ENCODE measurements around the gene HM13. TPM values are rescaled to one million over a fixed set of nuclear protein-coding genes. Genes with fewer than 3 reads are reported as not detected.

HM13 gene
- total and polyA plus RNA-seq, 2 of the 13 experiments (the other 11 are each of a cell fraction or from before 2014, with no cell fraction given): 118 to 243 TPM

- TF ChIP-seq, protein P1, sequence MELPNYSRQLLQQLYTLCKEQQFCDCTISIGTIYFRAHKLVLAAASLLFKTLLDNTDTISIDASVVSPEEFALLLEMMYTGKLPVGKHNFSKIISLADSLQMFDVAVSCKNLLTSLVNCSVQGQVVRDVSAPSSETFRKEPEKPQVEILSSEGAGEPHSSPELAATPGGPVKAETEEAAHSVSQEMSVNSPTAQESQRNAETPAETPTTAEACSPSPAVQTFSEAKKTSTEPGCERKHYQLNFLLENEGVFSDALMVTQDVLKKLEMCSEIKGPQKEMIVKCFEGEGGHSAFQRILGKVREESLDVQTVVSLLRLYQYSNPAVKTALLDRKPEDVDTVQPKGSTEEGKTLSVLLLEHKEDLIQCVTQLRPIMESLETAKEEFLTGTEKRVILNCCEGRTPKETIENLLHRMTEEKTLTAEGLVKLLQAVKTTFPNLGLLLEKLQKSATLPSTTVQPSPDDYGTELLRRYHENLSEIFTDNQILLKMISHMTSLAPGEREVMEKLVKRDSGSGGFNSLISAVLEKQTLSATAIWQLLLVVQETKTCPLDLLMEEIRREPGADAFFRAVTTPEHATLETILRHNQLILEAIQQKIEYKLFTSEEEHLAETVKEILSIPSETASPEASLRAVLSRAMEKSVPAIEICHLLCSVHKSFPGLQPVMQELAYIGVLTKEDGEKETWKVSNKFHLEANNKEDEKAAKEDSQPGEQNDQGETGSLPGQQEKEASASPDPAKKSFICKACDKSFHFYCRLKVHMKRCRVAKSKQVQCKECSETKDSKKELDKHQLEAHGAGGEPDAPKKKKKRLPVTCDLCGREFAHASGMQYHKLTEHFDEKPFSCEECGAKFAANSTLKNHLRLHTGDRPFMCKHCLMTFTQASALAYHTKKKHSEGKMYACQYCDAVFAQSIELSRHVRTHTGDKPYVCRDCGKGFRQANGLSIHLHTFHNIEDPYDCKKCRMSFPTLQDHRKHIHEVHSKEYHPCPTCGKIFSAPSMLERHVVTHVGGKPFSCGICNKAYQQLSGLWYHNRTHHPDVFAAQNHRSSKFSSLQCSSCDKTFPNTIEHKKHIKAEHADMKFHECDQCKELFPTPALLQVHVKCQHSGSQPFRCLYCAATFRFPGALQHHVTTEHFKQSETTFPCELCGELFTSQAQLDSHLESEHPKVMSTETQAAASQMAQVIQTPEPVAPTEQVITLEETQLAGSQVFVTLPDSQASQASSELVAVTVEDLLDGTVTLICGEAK (IDR thresholded peaks at IDR 0.05): no peak
- TF ChIP-seq, protein P1 (CRISPR knock-in tag; IDR thresholded peaks at IDR 0.05): peak; percentile 22; the same call in 1 of the 2 replicates
- TF ChIP-seq, protein P2, sequence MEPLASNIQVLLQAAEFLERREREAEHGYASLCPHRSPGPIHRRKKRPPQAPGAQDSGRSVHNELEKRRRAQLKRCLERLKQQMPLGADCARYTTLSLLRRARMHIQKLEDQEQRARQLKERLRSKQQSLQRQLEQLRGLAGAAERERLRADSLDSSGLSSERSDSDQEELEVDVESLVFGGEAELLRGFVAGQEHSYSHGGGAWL (CRISPR knock-in tag; IDR thresholded peaks at IDR 0.05): peak; percentile 97
- TF ChIP-seq ZNF224 (CRISPR knock-in tag; IDR thresholded peaks at IDR 0.05): peak; percentile 99
- peak; percentile 86; the same call in 1 of the 2 replicates for TF ChIP-seq SAFB2 (CRISPR knock-in tag; IDR thresholded peaks at IDR 0.05; ENCODE audit: borderline replicate concordance, low read depth)
- peak; percentile 71; the same call in 1 of the 2 replicates for TF ChIP-seq ZNF678 (CRISPR knock-in tag; IDR thresholded peaks at IDR 0.05)
- TF ChIP-seq POGK (CRISPR knock-in tag; conservative IDR thresholded peaks at IDR 0.05): peak; percentile 99
- TF ChIP-seq MAFG (CRISPR knock-in tag; IDR thresholded peaks at IDR 0.05): peak; percentile 66
- peak; percentile 87; the same call in 1 of the 2 replicates for TF ChIP-seq ZFP90 (CRISPR knock-in tag; IDR thresholded peaks at IDR 0.05; ENCODE audit: borderline replicate concordance)
- 0 out of 2 replicates have a peak, but pooled peaks have one; percentile 17 for TF ChIP-seq CEBPB (IDR thresholded peaks at IDR 0.05; ENCODE audit: borderline replicate concordance, low read depth, low read length)
- peak; percentile 99 for TF ChIP-seq HBP1 (CRISPR knock-in tag; IDR thresholded peaks at IDR 0.05; ENCODE audit: low read depth)
- peak; percentile 97 for TF ChIP-seq ZNF18 (CRISPR knock-in tag; IDR thresholded peaks at IDR 0.05; ENCODE audit: insufficient replicate concordance)
- TF ChIP-seq ETV6 (CRISPR knock-in tag; conservative IDR thresholded peaks at IDR 0.05): peak; percentile 49
Observed at GRCh38 chr20:31605031-31605901, 91.0 kb downstream of the HM13 start, which contains the start of gene ID1 (continued).

Data from HepG2 (cell line).